Stimulated activated CD8-positive, alpha-beta memory T cell treated with anti-CD3 and anti-CD28 coated beads, Interleukin-2, amount 100 ng/mL, for 48 hours (primary cell): Measurements from ENCODE around the gene SURF6.
A peak's percentile ranks its signal among the peaks of the same experiment; 100 is the strongest.

Source experiments
- DNase-seq, 2 donors: peaks; one replicate each; pipeline ENCODE4 v3.0.0-alpha.2; 2020; ENCODE audit warnings: low read depth in 2 of 2

SURF6 gene

GRCh38 chr9:133368249-133368881 is 32.4 kb upstream of the SURF6 start:
- DNase-seq: no peak

DNA sequence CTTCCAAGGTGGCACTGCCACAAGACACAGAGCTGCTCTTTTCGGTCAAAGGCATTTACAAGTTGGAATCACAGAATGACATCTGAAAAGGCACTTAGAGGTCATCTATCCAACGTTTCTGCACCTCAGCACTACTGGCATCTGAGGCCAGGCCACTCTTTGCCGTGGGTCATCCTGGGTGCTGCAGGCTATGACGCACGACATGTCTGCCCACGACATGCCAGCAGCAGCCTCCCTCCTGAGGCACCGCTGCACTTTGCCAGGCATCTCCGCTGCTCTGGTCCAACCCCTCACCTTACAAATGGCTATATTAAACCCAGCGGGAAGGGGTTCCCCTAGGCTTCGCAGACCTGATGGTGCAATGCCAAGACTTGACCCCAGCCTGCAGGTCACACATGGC is 31.8 kb upstream of the SURF6 start:
- DNase-seq: no peak

- no peak for DNase-seq
Measured at GRCh38 chr9:133367221-133367620, 31.2 kb upstream of the SURF6 start.

GRCh38 chr9:133366435-133366834 is 30.4 kb upstream of the SURF6 start:
- DNase-seq: no peak

GRCh38 chr9:133362359-133363044 is 26.5 kb upstream of the SURF6 start:
- DNase-seq: no peak

GRCh38 chr9:133361507-133362092 is 25.6 kb upstream of the SURF6 start:
- DNase-seq: no peak

- DNase-seq: no peak
Measured at GRCh38 chr9:133360400-133361393, 24.7 kb upstream of the SURF6 start.

- no peak for DNase-seq
Measured at GRCh38 chr9:133359399-133360175, 23.6 kb upstream of the SURF6 start.

DNA sequence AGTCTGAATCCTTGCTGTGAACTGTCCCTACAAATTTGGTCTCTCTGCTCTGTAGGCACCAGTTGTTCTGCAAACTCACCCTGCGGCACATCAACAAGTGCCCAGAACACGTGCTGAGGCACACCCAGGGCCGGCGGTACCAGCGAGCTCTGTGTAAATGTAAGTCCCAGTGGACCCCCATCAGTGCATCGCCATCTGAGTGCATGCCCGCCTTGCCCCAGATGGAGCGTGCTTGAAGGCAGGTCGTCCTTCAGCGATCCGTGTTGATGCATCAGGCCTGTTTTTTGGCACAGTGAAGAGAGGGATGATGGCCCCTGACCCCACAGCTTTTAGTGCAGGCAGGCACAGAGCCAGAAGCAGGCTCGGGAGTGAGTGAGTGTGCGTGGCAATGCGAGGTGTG is 21.7 kb upstream of the SURF6 start:
- no peak for DNase-seq

- peak; percentile 86 to 92 for DNase-seq
Measured at GRCh38 chr9:133356391-133357091, 20.6 kb upstream of the SURF6 start, which contains the start of the genes SURF1 and SURF2. TSS of gene SURF1 (minus strand) at chr9:133356487. CDS start at chr9:133356453, 34 bp downstream. TSS of gene SURF2 (plus strand) at chr9:133356550. CDS start at chr9:133356593, 43 bp downstream.

GRCh38 chr9:133355881-133356357 is 19.9 kb upstream of the SURF6 start:
- no peak for DNase-seq

GRCh38 chr9:133354766-133355165 is 18.8 kb upstream of the SURF6 start:
- DNase-seq: no peak

- no peak for DNase-seq
Measured at GRCh38 chr9:133353548-133353947, 17.6 kb upstream of the SURF6 start.

GRCh38 chr9:133352635-133353340 is 16.8 kb upstream of the SURF6 start:
- DNase-seq: no peak

GRCh38 chr9:133351908-133352634 is 16.1 kb upstream of the SURF6 start:
- no peak for DNase-seq

DNA sequence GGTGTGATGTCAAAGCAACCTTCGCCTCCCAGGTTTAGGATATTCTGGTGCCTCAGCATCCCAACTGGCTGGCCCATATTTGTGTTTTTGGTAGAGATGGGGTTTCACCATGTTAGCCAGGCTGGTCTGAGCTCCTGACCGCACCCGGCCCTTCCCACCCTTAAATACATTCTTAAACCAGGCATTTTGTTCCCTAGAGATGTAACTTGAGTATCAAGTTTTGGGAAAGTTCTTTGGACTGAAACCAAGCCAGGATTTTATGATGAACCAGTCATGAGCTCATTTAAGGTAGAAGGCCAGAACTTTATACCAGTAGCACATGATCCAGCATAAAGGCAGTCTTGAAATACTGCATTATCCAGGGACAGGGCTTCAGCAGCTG is 15.5 kb upstream of the SURF6 start:
- DNase-seq: no peak

DNA sequence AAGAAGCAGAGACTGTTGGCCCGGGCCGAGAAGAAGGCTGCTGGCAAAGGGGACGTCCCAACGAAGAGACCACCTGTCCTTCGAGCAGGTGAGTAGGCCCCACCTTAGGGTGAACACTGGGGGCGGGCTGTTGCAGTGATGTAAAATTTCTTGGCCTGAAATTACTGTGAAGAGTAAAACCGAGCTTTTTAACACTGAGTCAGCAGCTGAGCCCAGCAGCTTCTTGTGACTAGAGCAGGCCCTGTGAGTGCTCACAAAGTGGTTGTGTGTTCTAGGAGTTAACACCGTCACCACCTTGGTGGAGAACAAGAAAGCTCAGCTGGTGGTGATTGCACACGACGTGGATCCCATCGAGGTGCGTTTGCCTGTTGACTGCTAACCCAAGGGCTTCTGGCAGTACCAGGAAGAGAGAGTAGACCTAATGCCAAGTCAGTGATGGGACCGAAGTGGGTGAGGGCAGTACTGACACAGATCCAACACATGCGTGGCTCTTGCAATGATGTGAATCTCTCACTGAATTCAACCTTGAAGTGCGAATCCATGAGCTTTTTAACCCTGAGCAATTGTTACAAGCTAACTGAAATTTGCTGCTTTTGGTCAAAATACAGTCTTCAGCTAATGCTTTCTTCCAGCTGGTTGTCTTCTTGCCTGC is 14.1 kb upstream of the SURF6 start:
- DNase-seq: no peak
